Superior temporal gyrus (tissue), 1 donor: ENCODE results near the gene RASL11B.

ENCODE experiments used
- DNase-seq: peaks from one replicate; pipeline ENCODE4 v3.0.0-alpha.2; 2016; ENCODE audit errors: extremely low spot score

The RASL11B gene

GRCh38 chr4:52914051-52914605 is 52.0 kb downstream of the RASL11B start:
- no peak for DNase-seq

GRCh38 chr4:52915191-52915590 is 53.1 kb downstream of the RASL11B start:
- no peak for DNase-seq

- no peak for DNase-seq
Observed at GRCh38 chr4:52915730-52916300, 53.7 kb downstream of the RASL11B start.
